Mammary epithelial cell (primary cell): ENCODE data around the gene BCAS3.

Experiments
- CTCF ChIP-seq, 2 donors: IDR thresholded peaks in 1 of 2; conservative IDR thresholded peaks in 1 of 2; 2 replicates each; pipeline ENCODE4 v1.5.1; 2011 to 2012; ENCODE audit warnings: inconsistent platforms in 2 of 2, low read length in 2 of 2, mild to moderate bottlenecking in 2 of 2, control low read depth in 1 of 2, low read depth in 1 of 2; ENCODE audit not compliant: insufficient read depth in 1 of 2; ENCODE audit errors: extremely low read depth in 1 of 2
- EZH2 ChIP-seq: IDR thresholded peaks from 2 replicates; pipeline ENCODE4 v1.6.1; 2012; ENCODE audit warnings: low read length, inconsistent platforms, borderline replicate concordance

GRCh38 chr17:61440697-61441096, 763.0 kb downstream of the BCAS3 start:
- TF ChIP-seq CTCF (conservative IDR thresholded peaks at IDR 0.05 in 1 of 2, IDR thresholded peaks at IDR 0.05 in 1 of 2; ENCODE audit: extremely low read depth in 1 of 2, insufficient read depth in 1 of 2, low read depth in 1 of 2, low read length in 2 of 2) (no peak), EZH2 (no peak)
